GM12864 (cell line): Measurements from ENCODE around the gene PSMD11.

Source experiments
- DNase-seq: peaks from one replicate; pipeline ENCODE4 v3.0.0-alpha.2; 2011; ENCODE audit warnings: low read depth
- H3K4me3 ChIP-seq: 2 replicates; pipeline ENCODE4 v1.5.1; 2011; ENCODE audit warnings: mild to moderate bottlenecking, low read depth, low read length, control low read depth
- TF ChIP-seq, protein P1 (sequence below): IDR thresholded peaks from 2 replicates; pipeline ENCODE4 v1.5.1; 2011; ENCODE audit warnings: low read depth, mild to moderate bottlenecking, moderate library complexity, low read length, control low read depth, inconsistent platforms; ENCODE audit errors: missing control alignments

The PSMD11 gene

DNA sequence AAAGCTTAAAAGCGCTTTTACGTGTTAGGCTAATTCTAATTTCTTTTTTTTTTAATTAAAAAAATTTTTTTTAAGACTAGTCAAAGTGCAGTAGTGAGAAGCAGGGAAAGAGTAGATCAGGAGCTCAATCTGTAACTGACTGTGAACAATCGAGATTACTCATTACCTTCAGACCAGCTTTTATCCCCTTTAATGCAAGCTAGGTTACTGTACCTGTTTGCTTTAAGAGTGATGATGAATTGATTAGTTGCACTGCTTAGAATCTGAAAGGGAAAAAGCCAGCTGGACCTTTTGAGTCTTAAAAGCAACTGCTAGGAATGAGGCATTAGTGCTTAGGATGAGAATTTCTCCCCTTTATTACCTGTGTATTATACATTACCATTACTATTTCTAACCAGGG, 19.0 kb downstream of the PSMD11 start:
- no peak overlapping the region for H3K4me3 ChIP-seq
- TF ChIP-seq, protein P1, sequence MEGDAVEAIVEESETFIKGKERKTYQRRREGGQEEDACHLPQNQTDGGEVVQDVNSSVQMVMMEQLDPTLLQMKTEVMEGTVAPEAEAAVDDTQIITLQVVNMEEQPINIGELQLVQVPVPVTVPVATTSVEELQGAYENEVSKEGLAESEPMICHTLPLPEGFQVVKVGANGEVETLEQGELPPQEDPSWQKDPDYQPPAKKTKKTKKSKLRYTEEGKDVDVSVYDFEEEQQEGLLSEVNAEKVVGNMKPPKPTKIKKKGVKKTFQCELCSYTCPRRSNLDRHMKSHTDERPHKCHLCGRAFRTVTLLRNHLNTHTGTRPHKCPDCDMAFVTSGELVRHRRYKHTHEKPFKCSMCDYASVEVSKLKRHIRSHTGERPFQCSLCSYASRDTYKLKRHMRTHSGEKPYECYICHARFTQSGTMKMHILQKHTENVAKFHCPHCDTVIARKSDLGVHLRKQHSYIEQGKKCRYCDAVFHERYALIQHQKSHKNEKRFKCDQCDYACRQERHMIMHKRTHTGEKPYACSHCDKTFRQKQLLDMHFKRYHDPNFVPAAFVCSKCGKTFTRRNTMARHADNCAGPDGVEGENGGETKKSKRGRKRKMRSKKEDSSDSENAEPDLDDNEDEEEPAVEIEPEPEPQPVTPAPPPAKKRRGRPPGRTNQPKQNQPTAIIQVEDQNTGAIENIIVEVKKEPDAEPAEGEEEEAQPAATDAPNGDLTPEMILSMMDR = no peak
- no peak for DNase-seq

DNA sequence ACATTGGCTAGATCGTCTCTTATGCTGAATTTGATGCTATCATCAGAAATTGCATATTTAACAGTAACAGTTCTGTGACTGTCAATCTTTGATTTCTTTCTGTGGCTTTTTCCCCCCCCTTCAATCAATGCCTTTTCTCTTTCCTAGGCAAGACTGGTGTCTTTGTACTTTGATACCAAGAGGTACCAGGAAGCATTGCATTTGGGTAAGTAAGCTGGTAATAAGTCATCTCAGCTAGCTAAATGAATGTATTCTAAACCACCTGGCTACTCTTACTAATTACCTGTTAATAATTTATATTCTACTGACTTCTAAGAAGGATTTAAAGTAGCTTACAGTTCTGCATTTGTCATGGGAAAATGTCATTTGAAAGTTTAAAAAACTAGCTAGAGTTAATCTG, 20.1 kb downstream of the PSMD11 start:
- TF ChIP-seq, protein P1 = no peak
- DNase-seq = no peak
- no peak overlapping the region for H3K4me3 ChIP-seq

DNA sequence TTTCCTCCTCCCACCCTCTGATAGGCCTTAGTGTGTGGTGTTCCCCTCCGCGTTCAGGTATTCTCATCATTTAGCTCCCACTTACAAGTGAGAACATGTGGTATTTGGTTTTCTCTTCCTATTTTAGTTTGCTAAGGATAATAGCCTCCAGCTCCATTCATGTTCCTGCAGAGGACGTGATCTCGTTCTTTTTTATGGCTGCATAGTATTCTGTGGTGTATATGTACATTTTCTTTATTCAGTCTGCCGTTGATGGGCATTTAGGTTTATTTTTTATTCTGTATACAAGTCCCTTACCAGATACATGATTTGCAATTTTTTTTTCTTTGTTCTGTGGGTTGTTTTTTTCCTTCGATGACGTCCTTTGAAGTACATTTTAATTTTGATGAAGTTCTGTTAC, 23.6 kb downstream of the PSMD11 start:
- no peak for DNase-seq
- no peak overlapping the region for H3K4me3 ChIP-seq
- TF ChIP-seq, protein P1 = no peak

DNA sequence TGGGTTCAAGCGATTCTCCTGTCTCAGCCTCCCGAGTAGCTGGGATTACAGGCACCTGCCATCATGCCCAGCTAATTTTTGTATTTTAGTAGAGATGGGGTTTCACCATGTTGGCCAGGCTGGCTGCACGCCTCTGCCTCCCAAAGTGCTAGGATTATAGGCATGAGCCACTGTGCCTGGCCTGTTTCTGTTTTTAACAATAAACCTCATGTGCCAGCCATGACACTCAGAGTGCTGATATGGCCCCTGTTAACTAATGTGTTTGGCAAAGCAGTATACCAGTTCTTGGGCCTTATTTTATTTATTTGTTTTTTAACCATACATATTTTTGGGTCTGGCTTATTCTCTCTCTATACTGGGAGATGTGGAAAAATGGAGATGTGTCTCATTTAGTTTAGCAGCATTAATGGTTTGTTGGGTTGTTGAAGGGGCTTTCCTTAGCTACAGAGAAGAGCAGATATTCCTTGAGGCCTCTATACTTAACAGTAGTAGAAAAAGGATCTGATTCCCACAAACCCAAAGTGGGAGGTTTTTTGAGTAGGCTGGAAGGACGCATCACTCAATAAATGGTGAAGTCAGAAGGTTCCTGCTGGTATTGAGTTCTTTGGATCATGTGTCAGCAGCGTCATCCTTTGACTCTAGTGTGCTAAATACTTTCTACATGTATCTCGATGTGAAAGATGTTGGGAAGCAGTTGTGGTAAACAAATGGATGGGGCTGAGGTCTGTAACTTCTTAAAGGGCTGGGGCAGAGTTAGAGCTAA, 26.3 kb downstream of the PSMD11 start:
- TF ChIP-seq, protein P1 = no peak
- DNase-seq = no peak
- no peak overlapping the region for H3K4me3 ChIP-seq

DNA sequence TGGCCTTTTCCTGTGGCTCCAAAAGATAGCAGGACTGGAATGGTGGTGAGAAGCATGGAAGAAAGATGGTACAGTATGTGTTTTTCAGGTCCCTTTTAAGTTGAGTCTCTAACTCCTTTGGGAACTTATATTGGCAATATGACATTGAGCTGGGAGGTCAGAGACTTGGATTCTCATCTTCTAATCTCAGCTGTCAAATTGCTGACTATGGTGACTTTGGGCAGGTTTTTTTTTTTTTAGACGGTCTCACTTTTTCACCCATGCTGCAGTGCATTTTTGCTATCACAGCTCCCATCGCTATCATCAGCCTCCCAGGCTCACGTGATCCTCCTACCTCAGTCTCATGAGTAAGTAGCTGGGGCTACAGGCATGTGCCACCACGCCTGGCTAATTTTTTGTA, 27.3 kb downstream of the PSMD11 start:
- H3K4me3 ChIP-seq = no peak overlapping the region
- TF ChIP-seq, protein P1 = no peak
- DNase-seq = no peak

DNA sequence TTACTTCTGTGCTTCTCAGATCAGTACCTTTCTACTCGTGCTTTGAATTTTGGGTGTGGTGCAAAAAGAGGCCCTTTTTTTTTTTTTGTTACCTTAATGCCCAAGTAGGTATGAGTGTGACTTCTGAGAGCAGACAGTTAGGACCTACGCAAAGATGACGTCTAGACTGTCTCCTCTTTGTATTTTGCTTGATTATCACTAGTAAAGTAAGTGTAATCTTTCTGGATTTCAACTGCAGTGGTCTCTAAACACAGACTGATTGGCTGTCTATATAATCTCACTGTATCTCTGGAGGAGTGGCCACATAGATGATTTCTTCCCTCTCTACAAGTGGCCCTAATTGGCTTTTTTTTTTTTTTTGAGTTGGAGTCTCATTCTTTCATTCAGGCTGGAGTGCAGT, 30.9 kb downstream of the PSMD11 start:
- H3K4me3 ChIP-seq = no peak overlapping the region
- DNase-seq = no peak
- TF ChIP-seq, protein P1 = no peak

DNA sequence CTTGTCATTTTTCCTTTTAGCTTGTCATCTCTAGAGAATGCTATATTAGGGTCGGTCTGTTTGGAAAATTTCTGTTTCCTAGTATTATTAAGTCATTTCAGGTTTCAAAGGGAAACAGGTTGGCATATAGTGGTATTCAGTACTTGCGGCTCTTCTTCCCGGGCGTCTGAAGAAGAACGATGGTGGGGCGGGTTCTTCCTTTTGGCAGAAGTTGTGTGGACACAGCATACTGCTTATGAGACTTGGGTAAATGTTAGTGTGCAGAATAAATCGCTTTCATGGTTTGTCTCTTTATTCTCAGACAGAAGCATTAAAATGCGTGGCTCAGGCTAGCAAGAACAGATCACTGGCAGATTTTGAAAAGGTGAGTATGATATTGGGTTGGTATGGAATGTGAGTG, 32.9 kb downstream of the PSMD11 start:
- DNase-seq = no peak
- TF ChIP-seq, protein P1 = no peak
- H3K4me3 ChIP-seq = no peak overlapping the region
